ENCODE data around the gene SCAMP2.

GRCh38 chr15:74843891-74844299, 29.3 kb downstream of the SCAMP2 start:
- no peak for TF ChIP-seq CTCF (IDR thresholded peaks at IDR 0.05 in 2 of 3, conservative IDR thresholded peaks at IDR 0.05 in 1 of 3; ENCODE audit: borderline replicate concordance in 1 of 3, insufficient read depth in 1 of 3, low read depth in 2 of 3, low read length in 2 of 3)
- TF ChIP-seq CEBPB (IDR thresholded peaks at IDR 0.05; ENCODE audit: low read depth): no peak
- no peak for TF ChIP-seq EZH2 (IDR thresholded peaks at IDR 0.05)
- TF ChIP-seq ATF3 (IDR thresholded peaks at IDR 0.05): no peak
- no peak for TF ChIP-seq ZFX (IDR thresholded peaks at IDR 0.05)

All from HCT116 (cell line).